Activated CD8-positive, alpha-beta memory T cell treated with anti-CD3 and anti-CD28 coated beads for 24 hours (primary cell): ENCODE measurements around the gene EIF6.
"Not testable (repeated sequence)": the region's sequence is repeated elsewhere in the genome, so short reads cannot be mapped to it uniquely, and the experiment has no call there.

Experiments
- DNase-seq: peaks from one replicate; pipeline ENCODE4 v3.0.0-alpha.2; 2020

The EIF6 gene

DNA sequence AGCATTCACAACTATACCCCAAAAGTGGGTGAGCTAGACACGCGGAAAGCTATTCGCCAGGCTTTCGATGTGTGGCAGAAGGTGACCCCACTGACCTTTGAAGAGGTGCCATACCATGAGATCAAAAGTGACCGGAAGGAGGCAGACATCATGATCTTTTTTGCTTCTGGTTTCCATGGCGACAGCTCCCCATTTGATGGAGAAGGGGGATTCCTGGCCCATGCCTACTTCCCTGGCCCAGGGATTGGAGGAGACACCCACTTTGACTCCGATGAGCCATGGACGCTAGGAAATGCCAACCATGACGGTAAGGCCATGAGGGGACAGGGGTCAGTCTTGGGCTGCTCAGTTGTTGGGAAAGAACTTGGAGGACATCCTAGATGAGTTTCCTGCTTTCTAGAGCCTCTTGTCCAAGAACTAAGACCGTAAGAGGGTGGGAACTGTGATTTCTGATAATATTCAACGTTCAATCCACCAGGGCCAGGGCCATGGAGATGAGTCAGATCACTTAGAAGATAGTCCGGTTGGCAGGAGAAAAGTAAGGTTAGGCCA is 30.0 kb downstream of the EIF6 start:
- no peak for DNase-seq

DNA sequence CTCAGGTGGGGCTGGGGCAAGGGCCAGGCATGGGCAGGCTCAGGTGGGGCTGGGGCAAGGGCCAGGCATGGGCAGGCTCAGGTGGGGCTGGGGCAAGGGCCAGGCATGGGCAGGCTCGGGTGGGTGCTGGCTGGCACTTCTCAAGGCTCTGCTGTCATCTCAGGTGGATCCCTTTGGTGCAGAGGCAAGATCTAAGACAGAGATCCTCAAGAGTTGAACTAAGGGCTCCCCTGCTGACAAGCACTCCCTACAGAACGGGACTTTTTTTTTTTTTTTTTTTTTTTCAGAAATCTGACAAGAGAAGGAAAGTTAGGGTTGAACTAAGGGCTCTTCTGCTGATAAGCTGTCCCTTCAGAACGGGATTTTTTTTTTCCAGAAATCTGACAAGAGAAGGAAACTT is 31.6 kb downstream of the EIF6 start:
- no peak for DNase-seq

- not testable (repeated sequence) for DNase-seq
These were observed 32.0 kb downstream of the EIF6 start for GRCh38 chr20:35252598-35252997.

DNA sequence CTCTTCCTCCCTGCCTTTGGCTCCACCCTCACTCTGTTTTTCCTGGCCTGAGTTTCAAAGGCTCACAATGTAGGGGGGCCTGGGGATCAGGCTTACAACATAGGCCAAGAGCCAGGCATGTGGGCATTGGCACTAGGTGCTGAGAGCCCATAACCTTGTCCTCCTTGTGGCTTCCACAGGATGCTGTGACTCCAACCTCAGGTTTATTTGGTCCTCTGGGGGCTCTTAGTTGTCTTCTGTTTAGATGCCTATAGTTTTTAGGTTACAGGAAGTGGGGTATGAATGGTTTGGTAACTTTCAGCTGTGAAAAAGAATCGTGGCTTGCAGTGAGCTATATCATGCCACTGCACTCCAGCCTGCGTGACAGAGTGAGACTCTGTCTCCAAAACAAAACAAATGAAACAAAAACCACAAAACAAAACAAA is 32.5 kb downstream of the EIF6 start:
- DNase-seq: no peak

DNA sequence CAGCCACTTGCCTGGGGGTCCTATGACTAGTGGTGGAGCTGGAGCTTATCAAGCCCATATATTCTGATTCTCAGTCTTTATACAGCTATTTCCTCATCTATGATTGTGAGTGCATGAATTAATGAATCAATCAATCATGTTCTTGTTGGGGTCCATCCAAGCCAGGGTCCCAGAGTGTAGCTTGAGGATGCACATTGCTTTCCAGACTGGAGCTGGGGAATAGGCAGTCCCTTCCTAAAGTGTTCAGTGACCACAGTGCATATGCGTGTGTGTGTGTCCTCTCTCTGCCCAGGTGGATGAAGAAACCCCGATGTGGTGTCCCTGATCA is 33.0 kb downstream of the EIF6 start:
- DNase-seq: no peak

DNA sequence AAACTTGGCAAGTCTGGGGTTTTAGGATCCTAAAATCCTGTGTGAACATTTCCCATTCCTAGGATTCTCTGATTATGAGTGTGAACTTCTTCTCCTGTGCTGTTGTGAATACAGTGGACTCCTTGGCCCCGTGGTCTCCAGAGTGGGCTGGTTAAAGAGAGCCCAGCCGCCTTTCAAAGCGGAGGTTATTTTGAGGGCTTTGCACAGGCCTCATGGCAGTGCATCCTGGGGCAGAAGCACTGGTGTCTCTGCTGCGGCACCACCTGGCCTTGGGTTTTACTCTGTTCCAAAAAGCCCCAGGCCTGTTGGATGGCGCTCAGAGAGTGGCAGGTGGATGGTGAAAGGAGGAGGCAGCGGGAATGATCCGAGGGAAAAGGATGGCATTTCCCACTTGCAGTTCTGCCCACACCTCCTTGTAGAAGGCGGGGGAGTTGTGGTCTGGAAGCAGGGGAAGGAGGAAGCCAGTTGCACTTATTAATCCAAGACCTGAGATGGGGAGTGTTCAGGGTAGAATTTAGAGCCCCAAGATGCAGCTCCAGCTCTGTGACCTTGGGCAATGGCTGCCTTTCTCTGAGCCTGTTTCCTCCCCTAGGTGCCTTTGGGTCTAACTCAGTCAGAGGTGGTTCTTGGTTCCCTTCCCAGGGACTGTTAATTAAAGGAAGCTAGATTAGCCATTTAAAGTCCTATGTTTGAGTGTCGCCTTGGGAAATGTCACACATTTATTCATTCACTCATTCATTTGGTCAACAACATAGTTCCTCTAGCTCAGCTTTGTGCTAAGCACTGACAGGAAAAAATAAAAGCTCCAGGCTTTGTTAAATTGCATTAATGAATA is 35.7 kb downstream of the EIF6 start:
- DNase-seq: no peak

GRCh38 chr20:35246723-35247122 is 37.8 kb downstream of the EIF6 start:
- no peak for DNase-seq

DNA sequence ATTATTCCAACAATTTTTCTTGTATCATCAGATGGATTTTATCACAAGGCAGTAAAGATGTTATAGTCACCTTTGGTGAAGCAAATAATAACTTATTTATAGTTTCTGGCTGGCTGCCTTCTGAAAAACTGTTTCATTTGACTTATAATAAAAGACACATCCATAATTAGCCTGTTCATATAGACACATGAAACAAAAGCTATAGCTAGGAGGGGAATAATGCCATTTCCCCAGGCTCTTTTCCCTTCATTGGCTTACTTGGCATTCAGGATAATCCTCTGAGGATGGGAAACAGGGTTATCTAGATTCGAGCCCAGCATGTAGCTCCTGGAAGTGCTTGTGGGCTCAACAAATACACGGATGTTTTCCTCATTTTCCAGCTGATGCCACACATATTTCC is 40.6 kb downstream of the EIF6 start:
- DNase-seq: no peak

DNA sequence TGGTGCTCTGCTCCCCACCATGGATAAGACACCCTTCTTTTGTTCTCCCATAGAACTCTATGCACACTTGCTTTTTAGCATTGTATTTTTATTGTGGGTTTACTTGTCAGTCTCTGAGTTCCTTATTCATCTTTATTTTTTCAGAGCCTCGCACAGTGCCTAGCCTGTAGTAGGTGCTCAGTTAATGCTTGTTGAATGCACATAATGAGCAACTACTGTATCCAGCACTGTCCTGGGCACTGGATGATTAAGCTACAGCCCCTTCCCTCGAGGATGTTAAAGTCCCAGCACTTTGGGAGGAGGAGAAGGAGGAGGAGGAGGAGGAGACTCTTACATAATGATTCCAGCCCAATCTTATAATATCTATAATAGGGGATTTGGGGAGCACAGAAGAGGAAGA is 41.3 kb downstream of the EIF6 start:
- no peak for DNase-seq

- DNase-seq: no peak
These were observed 43.7 kb downstream of the EIF6 start for GRCh38 chr20:35240811-35241293.

DNA sequence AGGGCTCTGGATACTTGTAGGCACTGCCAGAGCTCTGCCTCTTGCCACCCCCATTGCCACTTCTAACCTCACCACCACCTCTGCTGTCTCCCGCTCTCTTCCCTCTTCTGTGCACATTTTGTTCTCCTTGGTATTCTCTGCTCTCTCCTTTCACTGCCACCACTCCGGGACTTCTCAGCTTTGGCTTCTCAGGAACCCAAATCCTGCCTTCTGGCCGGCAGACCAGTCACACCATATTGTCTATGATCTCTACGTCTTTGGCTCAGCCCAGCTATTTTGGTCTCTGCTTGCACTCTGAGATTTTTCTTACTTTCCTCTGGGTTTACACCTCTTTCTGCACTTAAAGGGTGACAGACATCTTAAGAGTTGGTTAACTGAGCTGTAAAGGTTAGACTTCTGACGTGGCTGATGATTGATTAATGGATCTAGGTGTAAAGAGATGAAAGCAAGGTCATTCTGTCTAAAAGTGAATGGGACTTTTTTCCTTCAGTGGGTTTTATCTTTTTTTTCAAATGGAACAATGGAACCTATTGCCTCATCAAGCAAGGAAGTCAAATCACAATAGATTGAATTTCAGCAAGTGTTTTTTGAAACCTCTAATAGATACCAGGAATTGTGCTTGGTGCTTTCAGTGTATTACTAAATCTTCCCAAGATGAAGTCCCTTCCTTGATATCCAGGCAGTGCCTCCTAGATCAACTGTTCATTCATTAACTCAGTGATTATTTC is 44.3 kb downstream of the EIF6 start:
- no peak for DNase-seq

DNA sequence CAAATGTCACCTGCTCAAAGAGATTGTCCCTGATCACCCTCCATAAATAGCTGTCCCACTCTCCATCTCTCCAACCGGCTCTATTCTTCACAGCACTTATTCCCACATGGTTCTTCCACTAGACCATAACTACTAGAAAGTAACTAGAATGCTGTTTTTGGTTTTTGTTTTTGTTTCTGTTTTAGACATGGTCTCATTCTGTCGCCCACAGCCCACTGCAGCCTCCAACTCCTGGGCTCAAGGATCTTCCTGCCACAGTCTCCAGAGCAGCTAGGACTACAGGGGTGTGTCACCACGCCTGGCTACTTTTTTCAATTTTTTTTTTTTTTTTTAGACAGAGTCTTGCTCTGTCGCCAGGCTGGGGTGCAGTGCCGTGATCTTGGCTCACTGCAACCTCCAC is 45.8 kb downstream of the EIF6 start:
- no peak for DNase-seq

GRCh38 chr20:35238170-35238569 is 46.4 kb downstream of the EIF6 start:
- DNase-seq: no peak

- DNase-seq: no peak
These were observed 47.1 kb downstream of the EIF6 start for GRCh38 chr20:35237486-35237885.

- no peak for DNase-seq
These were observed 48.7 kb downstream of the EIF6 start for GRCh38 chr20:35235881-35236280.

- no peak for DNase-seq
These were observed 52.0 kb downstream of the EIF6 start for GRCh38 chr20:35232575-35232974.
